Activated CD8-positive, alpha-beta T cell treated with anti-CD3 and anti-CD28 coated beads, Interleukin-2, amount 10 ng/mL, durations not matched to agents 7 days and 5 days (primary cell): ENCODE data around the gene SYNE2. TPM values are rescaled to one million over a fixed set of nuclear protein-coding genes. Genes with fewer than 3 reads are reported as not detected.

ENCODE experiments used
- ATAC-seq: fragments of 150-1000 bp; cut with Tn5 transposase; one replicate; pipeline ENCODE4 v1.10.0; 2021; ENCODE audit warnings: moderate library complexity
- CTCF ChIA-PET: fragments of 350-600 bp; sonication (Branson Sonifier 250); formaldehyde crosslinking; loops from one replicate; lab custom pipeline; 2021; ENCODE audit warnings: antibody characterized with exemption; lab: Charles Lee
- POLR2A ChIA-PET: fragments of 350-600 bp; sonication (Branson Sonifier 250); formaldehyde crosslinking; loops from one replicate; lab custom pipeline; 2021; ENCODE audit warnings: antibody characterized with exemption; lab: Charles Lee
- DNase-seq: peaks from one replicate; pipeline ENCODE4 v3.0.0-alpha.2; 2020
- H3K27ac Mint-ChIP-seq: one replicate; pipeline ENCODE4 v1.8.0; 2021; ENCODE audit warnings: mild to moderate bottlenecking, mixed read lengths
- H3K27me3 Mint-ChIP-seq: one replicate; pipeline ENCODE4 v1.8.0; 2021; ENCODE audit warnings: low read depth, mixed read lengths
- H3K36me3 Mint-ChIP-seq: one replicate; pipeline ENCODE4 v1.8.0; 2021; ENCODE audit warnings: low read depth, mixed read lengths
- H3K4me1 Mint-ChIP-seq: one replicate; pipeline ENCODE4 v1.8.0; 2021; ENCODE audit warnings: low read depth, mixed read lengths
- H3K4me3 Mint-ChIP-seq: one replicate; pipeline ENCODE4 v1.8.0; 2021; ENCODE audit warnings: mild to moderate bottlenecking, mixed read lengths
- H3K9me3 Mint-ChIP-seq: one replicate; pipeline ENCODE4 v1.8.0; 2022; ENCODE audit warnings: mixed read lengths; ENCODE audit not compliant: insufficient read depth
- total RNA-seq, 2 experiments: library from RNA; stranded (reverse); gene quantifications; one replicate each; pipeline ENCODE4 v1.2.3, GENCODE V29; 2021

Gene SYNE2
- total RNA-seq, 2 experiments from 2014 or later = 198 to 206 TPM

DNA sequence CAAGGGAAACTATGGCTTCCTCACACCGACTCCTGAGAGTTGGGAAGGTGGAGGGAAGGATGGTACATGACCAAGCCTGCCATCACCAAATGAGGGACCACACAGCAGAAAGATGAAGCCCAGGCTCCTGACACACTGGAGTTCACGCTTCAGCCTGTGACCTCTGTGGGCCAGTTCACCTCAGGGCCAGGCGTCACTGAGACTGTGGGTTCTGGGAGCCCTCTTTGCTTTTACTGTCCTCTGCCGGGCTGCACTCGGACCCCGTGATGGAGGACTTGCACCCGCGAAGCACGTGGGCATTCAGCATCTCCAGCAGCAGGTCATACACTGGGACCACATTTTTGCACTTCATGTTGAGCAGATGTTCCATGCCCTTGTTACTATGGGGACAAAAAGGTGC, 380.1 kb downstream of the SYNE2 start:
- ChIA-PET CTCF (no interaction called here), POLR2A (no interaction called here)
- Mint-ChIP-seq H3K36me3 (peaks cover 25% of the 10 kb centered on the region), H3K9me3 (no peaks in the 10 kb centered on the region), H3K4me3 (no peak overlapping the region), H3K27ac (no peak overlapping the region), H3K4me1 (peaks cover 8% of the 10 kb centered on the region), H3K27me3 (no peaks in the 10 kb centered on the region)
- no peak for DNase-seq
- no peak for ATAC-seq

DNA sequence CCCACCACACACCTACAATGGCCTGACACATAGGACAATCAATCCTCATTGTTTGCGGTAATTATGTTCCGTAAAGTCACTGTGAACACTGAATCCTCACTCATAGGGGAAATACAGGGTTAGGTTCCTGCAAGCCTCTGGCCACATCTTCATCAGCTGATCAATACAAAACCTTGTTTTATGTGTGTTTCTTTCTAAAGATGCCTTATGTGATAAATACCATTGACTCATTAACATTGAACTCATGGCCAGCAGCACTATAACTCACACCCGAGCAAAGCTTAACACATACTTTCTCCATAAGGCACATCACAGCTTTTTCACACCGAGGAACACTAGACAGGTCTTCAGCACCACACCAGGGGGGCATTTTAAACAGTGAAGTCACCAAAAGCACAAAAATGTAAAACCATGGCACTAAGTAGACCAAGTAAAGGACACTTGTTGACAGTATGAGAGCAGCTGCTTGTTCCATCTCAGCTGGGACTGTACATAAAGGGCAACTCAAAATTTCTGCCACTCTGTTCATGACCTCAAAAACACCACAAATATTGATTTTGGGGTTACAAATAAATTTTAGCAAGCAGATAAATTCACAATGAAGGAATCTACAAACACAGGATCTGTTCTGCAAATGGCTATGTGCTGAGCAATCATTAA, 380.9 kb downstream of the SYNE2 start:
- CTCF ChIA-PET = interaction anchor here (1.3 kb wide), 1 partner anchor 70 kb away, joined by 4 read pairs; no protein-coding TSS in a partner anchor
- peaks cover 8% of the 10 kb centered on the region for H3K4me1 Mint-ChIP-seq
- DNase-seq (no peak), ATAC-seq (no peak)
- peaks cover 18% of the 10 kb centered on the region for H3K36me3 Mint-ChIP-seq
- H3K9me3 Mint-ChIP-seq = no peaks in the 10 kb centered on the region
- no peaks in the 10 kb centered on the region for H3K27me3 Mint-ChIP-seq
- no peak overlapping the region for H3K4me3 Mint-ChIP-seq
- POLR2A ChIA-PET = no interaction called here
- no peak overlapping the region for H3K27ac Mint-ChIP-seq

DNA sequence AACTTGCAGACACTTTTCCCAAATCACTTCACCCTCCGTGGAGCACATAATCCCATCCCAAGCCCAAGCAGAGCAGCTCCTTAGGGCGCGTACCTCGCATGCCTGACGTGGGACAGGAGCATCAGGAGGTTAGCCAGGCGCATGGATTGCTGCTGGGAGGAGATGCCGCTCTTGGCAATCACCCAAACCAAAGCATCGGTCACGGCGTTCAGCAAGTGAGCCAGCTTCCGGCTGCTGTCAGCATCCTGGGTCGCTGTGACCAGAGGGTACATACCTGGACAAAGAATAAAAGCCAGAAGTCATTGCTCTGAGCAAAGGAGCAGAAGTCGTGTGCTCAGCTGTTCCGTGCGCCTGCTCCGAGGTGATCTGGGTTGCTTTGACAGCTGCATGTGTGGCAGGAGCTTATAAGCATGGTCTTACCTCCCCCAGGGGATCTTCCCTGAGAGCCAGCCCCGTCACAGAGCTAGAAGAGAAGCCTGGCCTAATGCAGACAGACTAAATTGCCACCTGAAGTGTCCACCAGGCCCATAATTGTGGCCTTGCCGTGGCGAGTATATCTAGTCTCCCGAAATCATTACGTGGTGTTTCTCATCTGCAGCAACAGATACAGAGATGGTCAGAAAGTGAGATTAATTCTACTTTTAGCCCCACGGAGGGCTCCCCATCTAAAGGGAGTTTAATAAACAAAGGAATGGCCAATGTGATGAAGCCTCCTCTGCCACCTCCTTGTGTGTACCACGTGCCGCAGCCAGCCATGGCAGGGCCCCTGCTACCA, 382.3 kb downstream of the SYNE2 start:
- peaks cover 8% of the 10 kb centered on the region for H3K4me1 Mint-ChIP-seq
- CTCF ChIA-PET = interaction anchor here (1.0 to 1.3 kb wide), 3 partner anchors 60 to 69 kb away, joined by 3 read pairs; no protein-coding TSS in a partner anchor
- H3K36me3 Mint-ChIP-seq = peaks cover 14% of the 10 kb centered on the region
- H3K27ac Mint-ChIP-seq = no peak overlapping the region
- ATAC-seq (no peak), DNase-seq (no peak)
- no peak overlapping the region for H3K4me3 Mint-ChIP-seq
- POLR2A ChIA-PET = interaction anchor here (1.1 kb wide), 1 partner anchor 32 kb away, joined by 3 read pairs; no protein-coding TSS in a partner anchor
- no peaks in the 10 kb centered on the region for H3K9me3 Mint-ChIP-seq
- peaks cover 4% of the 10 kb centered on the region for H3K27me3 Mint-ChIP-seq

DNA sequence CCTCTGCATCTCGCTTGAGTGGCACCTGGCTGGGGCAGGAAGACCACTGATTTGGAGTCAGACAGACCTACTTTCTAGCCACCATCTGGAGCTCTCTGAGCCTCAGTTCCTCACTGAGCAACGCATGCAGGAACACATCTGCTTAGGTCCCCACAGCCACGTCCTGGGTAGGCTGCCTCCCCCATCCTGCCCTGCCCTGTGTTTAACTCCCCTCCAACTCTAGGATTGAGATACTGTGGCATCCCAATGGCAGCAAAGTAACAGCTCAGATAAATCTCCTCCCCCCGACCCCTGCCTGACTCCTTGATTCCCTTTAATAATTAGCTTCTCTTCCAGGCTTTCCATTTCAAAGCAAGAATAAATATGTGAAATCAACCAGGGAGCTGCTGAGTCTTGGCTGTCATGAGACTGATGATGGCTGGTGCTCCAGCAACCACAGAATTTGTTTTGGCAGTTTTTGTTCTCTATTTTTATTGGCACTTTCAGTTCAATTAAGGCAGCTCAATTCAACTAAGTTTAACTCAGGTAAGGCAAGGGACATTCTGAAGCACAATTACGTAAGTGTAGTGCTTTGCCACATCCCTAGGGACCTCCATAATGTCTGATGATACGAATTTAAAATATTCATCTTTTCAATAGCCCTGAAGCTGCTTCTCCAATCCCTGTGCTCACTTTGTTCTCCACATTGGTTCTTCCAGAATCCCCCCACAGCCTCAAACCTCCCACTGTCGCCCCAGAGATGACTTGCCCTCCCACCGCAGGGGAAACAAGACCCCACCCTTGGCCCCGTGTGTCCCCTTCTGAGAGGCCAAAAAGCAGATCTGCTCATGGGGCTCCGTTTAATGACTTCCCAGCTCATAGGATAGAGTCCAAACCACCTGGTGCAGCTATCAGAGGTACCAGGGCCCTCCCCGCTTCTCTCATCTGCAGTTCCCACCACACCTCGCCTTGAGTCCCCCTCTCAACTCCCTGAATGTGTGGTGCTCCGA, 383.1 kb downstream of the SYNE2 start:
- ChIA-PET POLR2A (interaction anchor here (1.1 kb wide), 1 partner anchor 32 kb away, joined by 3 read pairs; no protein-coding TSS in a partner anchor), CTCF (interaction anchor here (1.0 to 1.3 kb wide), 3 partner anchors 59 to 68 kb away, joined by 3 read pairs; no protein-coding TSS in a partner anchor)
- ATAC-seq (no peak), DNase-seq (no peak)
- Mint-ChIP-seq H3K27me3 (peaks cover 7% of the 10 kb centered on the region), H3K9me3 (no peaks in the 10 kb centered on the region), H3K4me1 (peaks cover 8% of the 10 kb centered on the region), H3K4me3 (no peak overlapping the region), H3K36me3 (peaks cover 11% of the 10 kb centered on the region), H3K27ac (no peak overlapping the region)

DNA sequence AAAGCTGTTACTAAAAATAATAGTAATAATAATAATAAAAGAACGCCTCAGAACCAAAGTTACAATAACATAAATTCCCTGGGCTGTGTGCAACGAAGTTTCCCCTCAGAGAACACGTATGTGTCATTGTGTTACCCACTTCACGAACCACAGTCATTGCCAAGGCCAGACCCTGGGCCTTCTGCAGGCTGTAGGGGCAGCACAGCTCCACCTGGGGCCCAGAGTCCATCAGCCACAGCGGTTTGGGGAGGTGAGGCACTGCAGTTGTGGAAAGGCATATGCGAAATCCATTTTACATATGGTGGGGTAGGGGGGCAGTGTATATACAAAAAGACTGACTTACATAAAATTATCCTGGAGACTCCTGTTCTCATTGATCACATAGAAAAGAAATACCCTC, 385.2 kb downstream of the SYNE2 start:
- no peaks in the 10 kb centered on the region for H3K9me3 Mint-ChIP-seq
- ATAC-seq = no peak
- H3K4me3 Mint-ChIP-seq = no peak overlapping the region
- POLR2A ChIA-PET = no interaction called here
- no peaks in the 10 kb centered on the region for H3K4me1 Mint-ChIP-seq
- no peak for DNase-seq
- H3K27ac Mint-ChIP-seq = no peak overlapping the region
- CTCF ChIA-PET = no interaction called here
- no peaks in the 10 kb centered on the region for H3K36me3 Mint-ChIP-seq
- peaks cover 16% of the 10 kb centered on the region for H3K27me3 Mint-ChIP-seq

DNA sequence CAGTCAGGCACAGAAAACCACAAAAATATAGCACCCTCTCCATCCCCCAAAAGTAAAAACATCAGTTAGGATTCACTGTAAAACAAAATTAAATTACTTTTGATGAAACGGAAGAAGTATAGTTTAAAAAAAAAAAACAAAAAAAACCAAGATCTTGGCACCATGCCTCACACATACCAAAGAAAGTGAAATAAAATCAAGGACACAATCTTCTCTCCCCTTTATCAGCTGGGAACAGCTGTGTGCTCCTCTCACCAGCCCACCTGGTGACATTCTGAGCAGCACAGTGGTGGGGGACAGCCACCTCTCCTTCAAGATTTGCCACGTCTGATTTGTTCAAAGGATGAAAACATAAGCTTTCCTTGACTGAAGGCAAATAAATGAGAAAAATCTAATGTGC, 385.8 kb downstream of the SYNE2 start:
- H3K36me3 Mint-ChIP-seq = no peaks in the 10 kb centered on the region
- no peaks in the 10 kb centered on the region for H3K4me1 Mint-ChIP-seq
- CTCF ChIA-PET = no interaction called here
- H3K27me3 Mint-ChIP-seq = peaks cover 17% of the 10 kb centered on the region
- H3K27ac Mint-ChIP-seq = no peak overlapping the region
- no peak for ATAC-seq
- H3K4me3 Mint-ChIP-seq = no peak overlapping the region
- no peaks in the 10 kb centered on the region for H3K9me3 Mint-ChIP-seq
- no peak for DNase-seq
- POLR2A ChIA-PET = no interaction called here

DNA sequence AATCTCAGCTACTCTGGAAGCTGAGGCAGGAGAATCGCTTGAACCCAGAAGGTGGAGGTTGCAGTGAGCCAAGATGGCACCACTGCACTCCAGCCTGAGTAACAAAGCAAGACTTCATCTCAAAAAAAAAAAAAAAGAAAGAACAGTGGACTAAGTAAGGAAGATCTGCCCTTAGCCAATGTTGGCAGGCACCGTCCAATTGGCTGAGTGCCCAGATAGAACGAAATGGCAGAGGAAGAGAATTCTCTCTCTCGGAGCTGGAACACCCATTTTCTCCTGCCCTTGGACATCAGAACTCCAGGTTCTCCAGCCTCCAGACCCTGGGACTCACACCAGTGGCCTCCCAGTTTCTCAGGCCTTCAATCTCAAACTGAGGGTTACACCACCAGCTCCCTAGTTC, 391.5 kb downstream of the SYNE2 start:
- Mint-ChIP-seq H3K36me3 (no peaks in the 10 kb centered on the region), H3K27me3 (peaks cover 19% of the 10 kb centered on the region), H3K4me1 (no peaks in the 10 kb centered on the region), H3K27ac (no peak overlapping the region), H3K9me3 (no peaks in the 10 kb centered on the region), H3K4me3 (no peak overlapping the region)
- no peak for ATAC-seq
- POLR2A ChIA-PET = no interaction called here
- CTCF ChIA-PET = no interaction called here
- no peak for DNase-seq

DNA sequence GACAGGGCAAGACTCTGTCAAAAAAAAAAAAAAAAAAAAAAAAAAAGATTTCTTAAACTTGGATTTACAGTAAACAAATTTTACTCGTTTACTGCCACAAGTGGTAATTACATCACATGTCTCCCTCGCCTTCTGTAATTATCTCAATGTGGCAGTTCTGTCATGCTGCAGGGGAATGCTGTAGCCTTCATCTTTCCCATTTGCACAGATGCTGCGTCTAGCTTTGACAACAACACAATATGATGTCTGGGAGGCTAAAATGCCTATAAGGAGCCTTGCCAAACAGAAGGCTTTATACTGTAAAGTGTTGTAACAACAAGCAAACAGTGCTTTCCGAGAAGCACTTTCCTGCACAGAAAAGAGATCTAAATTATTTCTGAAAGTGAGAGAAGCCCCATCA, 392.7 kb downstream of the SYNE2 start:
- Mint-ChIP-seq H3K9me3 (no peaks in the 10 kb centered on the region), H3K4me3 (no peak overlapping the region), H3K27me3 (peaks cover 16% of the 10 kb centered on the region), H3K27ac (no peak overlapping the region), H3K4me1 (no peaks in the 10 kb centered on the region), H3K36me3 (no peaks in the 10 kb centered on the region)
- DNase-seq (no peak), ATAC-seq (no peak)
- POLR2A ChIA-PET = no interaction called here
- CTCF ChIA-PET = no interaction called here

DNA sequence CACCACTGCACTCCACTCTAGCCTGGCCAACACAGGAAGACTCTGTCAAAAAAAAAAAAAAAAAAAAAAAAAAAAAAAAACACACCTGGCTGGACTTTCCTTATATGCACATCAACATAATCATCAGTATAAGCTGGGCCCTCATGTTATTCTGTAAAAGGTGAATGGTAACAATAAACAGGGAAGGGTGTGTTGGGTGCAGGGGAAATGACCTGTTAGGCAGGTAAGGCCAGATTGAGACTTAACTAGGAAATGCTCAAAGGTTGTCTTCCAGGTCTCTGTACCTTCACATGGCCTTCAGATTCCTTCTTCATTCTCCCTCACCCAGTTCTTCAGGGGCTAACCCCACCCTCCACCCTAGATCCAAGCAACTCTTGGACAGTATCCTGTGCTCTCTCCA, 393.9 kb downstream of the SYNE2 start:
- CTCF ChIA-PET = no interaction called here
- no peak overlapping the region for H3K4me3 Mint-ChIP-seq
- no peak for DNase-seq
- H3K36me3 Mint-ChIP-seq = no peaks in the 10 kb centered on the region
- H3K9me3 Mint-ChIP-seq = no peaks in the 10 kb centered on the region
- peaks cover 15% of the 10 kb centered on the region for H3K27me3 Mint-ChIP-seq
- no peak overlapping the region for H3K27ac Mint-ChIP-seq
- no peak for ATAC-seq
- POLR2A ChIA-PET = no interaction called here
- no peaks in the 10 kb centered on the region for H3K4me1 Mint-ChIP-seq

DNA sequence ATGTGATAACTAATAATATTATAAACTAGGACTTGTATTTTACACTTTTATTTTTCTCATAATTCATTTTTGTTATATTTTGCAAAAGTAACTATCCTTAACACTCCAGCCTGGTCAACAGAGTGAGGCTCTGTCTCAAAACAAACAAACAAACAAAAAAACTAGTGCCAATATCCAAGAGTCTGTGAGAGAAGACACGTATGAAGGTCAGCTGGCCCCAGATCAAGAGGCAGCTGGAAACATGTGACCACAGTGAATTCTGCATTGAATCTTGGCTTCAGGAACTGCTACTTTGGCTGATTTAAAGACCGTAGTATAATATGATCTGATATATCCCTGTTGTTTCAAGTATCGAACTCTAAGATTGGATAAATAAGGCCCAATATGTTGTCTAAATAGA, 394.4 kb downstream of the SYNE2 start:
- no peak overlapping the region for H3K4me3 Mint-ChIP-seq
- H3K9me3 Mint-ChIP-seq = no peaks in the 10 kb centered on the region
- ATAC-seq (no peak), DNase-seq (no peak)
- H3K27me3 Mint-ChIP-seq = peaks cover 14% of the 10 kb centered on the region
- H3K36me3 Mint-ChIP-seq = no peaks in the 10 kb centered on the region
- ChIA-PET CTCF (no interaction called here), POLR2A (no interaction called here)
- no peaks in the 10 kb centered on the region for H3K4me1 Mint-ChIP-seq
- no peak overlapping the region for H3K27ac Mint-ChIP-seq

DNA sequence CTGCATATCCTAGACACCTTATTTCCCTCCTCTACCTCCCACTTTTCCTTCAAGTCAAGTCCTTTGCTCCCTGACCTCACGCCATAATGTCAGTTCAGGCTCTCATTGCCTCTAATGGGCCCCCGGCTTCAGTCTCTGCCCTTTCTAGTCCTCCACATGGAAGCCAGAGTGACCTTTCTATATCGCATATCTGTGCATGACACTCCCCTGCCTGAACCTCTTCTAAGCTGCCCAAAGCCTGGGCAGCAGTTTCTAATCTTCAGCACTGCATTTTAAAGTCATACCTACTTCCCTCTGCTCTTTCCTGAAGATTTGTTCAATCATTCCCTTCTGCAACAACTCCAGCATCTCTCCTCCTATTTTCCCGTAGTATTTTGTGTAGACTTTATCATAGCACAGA, 395.9 kb downstream of the SYNE2 start:
- Mint-ChIP-seq H3K4me1 (no peaks in the 10 kb centered on the region), H3K27me3 (peaks cover 10% of the 10 kb centered on the region), H3K9me3 (no peaks in the 10 kb centered on the region), H3K36me3 (no peaks in the 10 kb centered on the region), H3K27ac (no peak overlapping the region), H3K4me3 (no peak overlapping the region)
- ChIA-PET POLR2A (no interaction called here), CTCF (interaction anchor here (1.3 kb wide), 1 partner anchor 55 kb away, joined by 4 read pairs; no protein-coding TSS in a partner anchor)
- ATAC-seq (no peak), DNase-seq (no peak)
